SK-N-SH treated with all-trans-retinoic acid at 6 μM for 48 hours (cell line): ENCODE results near the gene RBM46.

ENCODE experiments used
- ATAC-seq: fragments of 200-7000 bp; cut with Tn5 transposase; 3 replicates; pipeline ENCODE4 v1.9.1; 2020; ENCODE audit warnings: mild to moderate bottlenecking, moderate library complexity
- ARNTL ChIP-seq: fragments of 450-650 bp; formaldehyde crosslinking; IDR thresholded peaks from 2 replicates; pipeline ENCODE4 v1.5.0; 2020; ENCODE audit warnings: low read depth, mild to moderate bottlenecking, moderate library complexity, borderline replicate concordance
- BACH2 ChIP-seq: fragments of 250-450 bp; sonication (Bioruptor Pico); IDR thresholded peaks from 2 replicates; pipeline ENCODE4 v1.9.0; 2021; ENCODE audit warnings: mild to moderate bottlenecking, borderline replicate concordance
- CREB5 ChIP-seq: fragments of 250-450 bp; sonication (Bioruptor Pico); IDR thresholded peaks from 2 replicates; pipeline ENCODE4 v1.5.1; 2020; ENCODE audit warnings: low read depth, mild to moderate bottlenecking, moderate library complexity
- CSRNP3 ChIP-seq: fragments of 250-450 bp; sonication (Bioruptor Pico); IDR thresholded peaks from 2 replicates; pipeline ENCODE4 v1.5.1; 2021; ENCODE audit warnings: mild to moderate bottlenecking, moderate library complexity
- ESRRG ChIP-seq: fragments of 250-450 bp; sonication (Bioruptor Pico); IDR thresholded peaks from 2 replicates; pipeline ENCODE4 v1.6.1; 2021; ENCODE audit warnings: mild to moderate bottlenecking
- GLIS3 ChIP-seq: fragments of 250-450 bp; sonication (Bioruptor Pico); IDR thresholded peaks from 2 replicates; pipeline ENCODE4 v1.5.0; 2020; ENCODE audit warnings: mild to moderate bottlenecking, moderate library complexity
- ISL1 ChIP-seq: fragments of 250-450 bp; sonication (Bioruptor Pico); IDR thresholded peaks from 2 replicates; pipeline ENCODE4 v2.1.2; 2022; ENCODE audit warnings: mild to moderate bottlenecking, moderate library complexity
- OSR1 ChIP-seq: fragments of 250-450 bp; sonication (Bioruptor Pico); IDR thresholded peaks from 2 replicates; pipeline ENCODE4 v1.8.0; 2022; ENCODE audit warnings: moderate library complexity, mild to moderate bottlenecking, inconsistent platforms
- PATZ1 ChIP-seq: fragments of 250-450 bp; sonication (Bioruptor Pico); IDR thresholded peaks from 2 replicates; pipeline ENCODE4 v1.8.0; 2020; ENCODE audit warnings: mild to moderate bottlenecking, moderate library complexity, borderline replicate concordance
- POU6F1 ChIP-seq: fragments of 250-450 bp; sonication (Bioruptor Pico); IDR thresholded peaks from 2 replicates; pipeline ENCODE4 v1.8.0; 2021; ENCODE audit warnings: low read depth, mild to moderate bottlenecking, moderate library complexity, borderline replicate concordance
- PPARA ChIP-seq: fragments of 250-450 bp; sonication (Bioruptor Pico); IDR thresholded peaks from 2 replicates; pipeline ENCODE4 v1.5.0; 2020; ENCODE audit warnings: mild to moderate bottlenecking, borderline replicate concordance
- RARB ChIP-seq: fragments of 250-450 bp; sonication (Bioruptor Pico); IDR thresholded peaks from 2 replicates; pipeline ENCODE4 v1.8.0; 2021; ENCODE audit warnings: mild to moderate bottlenecking, moderate library complexity
- SNAI2 ChIP-seq: fragments of 250-450 bp; sonication (Bioruptor Pico); IDR thresholded peaks from 2 replicates; pipeline ENCODE4 v1.5.0; 2020; ENCODE audit warnings: mild to moderate bottlenecking, moderate library complexity
- TCF4 ChIP-seq: fragments of 250-450 bp; sonication (Bioruptor Pico); IDR thresholded peaks from 2 replicates; pipeline ENCODE4 v1.8.0; 2021; ENCODE audit warnings: mild to moderate bottlenecking, moderate library complexity, borderline replicate concordance
- TOX ChIP-seq: fragments of 250-450 bp; sonication (Bioruptor Pico); IDR thresholded peaks from 2 replicates; pipeline ENCODE4 v1.8.0; 2021; ENCODE audit warnings: mild to moderate bottlenecking, moderate library complexity, borderline replicate concordance
- TSHZ2 ChIP-seq: fragments of 250-450 bp; sonication (Bioruptor Pico); IDR thresholded peaks from 2 replicates; pipeline ENCODE4 v1.5.0; 2020; ENCODE audit warnings: mild to moderate bottlenecking, moderate library complexity
- ZC3H10 ChIP-seq: fragments of 250-450 bp; sonication (Bioruptor Pico); IDR thresholded peaks from 2 replicates; pipeline ENCODE4 v1.5.1; 2021; ENCODE audit warnings: mild to moderate bottlenecking, moderate library complexity
- ZFP3 ChIP-seq: fragments of 250-450 bp; sonication (Bioruptor Pico); IDR thresholded peaks from 2 replicates; pipeline ENCODE4 v1.5.0; 2020; ENCODE audit warnings: mild to moderate bottlenecking, moderate library complexity
- ZFP30 ChIP-seq: fragments of 450-650 bp; formaldehyde crosslinking; IDR thresholded peaks from 2 replicates; pipeline ENCODE4 v1.5.0; 2022; ENCODE audit warnings: mild to moderate bottlenecking, moderate library complexity
- ZNF565 ChIP-seq: fragments of 450-650 bp; formaldehyde crosslinking; conservative IDR thresholded peaks from 2 replicates; pipeline ENCODE4 v1.5.0; 2020; ENCODE audit warnings: low read depth, mild to moderate bottlenecking, moderate library complexity
- ZNF8 ChIP-seq: fragments of 450-650 bp; formaldehyde crosslinking; IDR thresholded peaks from 2 replicates; pipeline ENCODE4 v1.5.0; 2020; ENCODE audit warnings: mild to moderate bottlenecking, moderate library complexity

Gene RBM46

GRCh38 chr4:154760895-154761294 is 20.2 kb upstream of the RBM46 start:
- no peak for ATAC-seq
- TF ChIP-seq ESRRG (no peak), BACH2 (CRISPR knock-in tag) (no peak), ZFP30 (CRISPR knock-in tag) (no peak), TOX (CRISPR knock-in tag) (no peak), OSR1 (CRISPR knock-in tag) (no peak), POU6F1 (CRISPR knock-in tag) (no peak)
- TF ChIP-seq, all 23 proteins: peak for 0

GRCh38 chr4:154778264-154778663 is 2.8 kb upstream of the RBM46 start:
- ATAC-seq: no peak
- TF ChIP-seq ARNTL: no peak
- no peak for TF ChIP-seq PPARA (CRISPR knock-in tag)
- no peak for TF ChIP-seq ZFP30 (CRISPR knock-in tag)
- TF ChIP-seq POU6F1 (CRISPR knock-in tag): no peak
- no peak for TF ChIP-seq PATZ1 (CRISPR knock-in tag)
- no peak for TF ChIP-seq BACH2 (CRISPR knock-in tag)
- no peak for TF ChIP-seq CREB5
- TF ChIP-seq TSHZ2: no peak
- TF ChIP-seq ZC3H10 (CRISPR knock-in tag): no peak
- no peak for TF ChIP-seq ESRRG
- TF ChIP-seq ISL1 (CRISPR knock-in tag): no peak
- TF ChIP-seq ZFP3 (CRISPR knock-in tag): no peak

- TF ChIP-seq TCF4 (CRISPR knock-in tag): no peak
- TF ChIP-seq ESRRG: no peak
- TF ChIP-seq ZNF565 (CRISPR knock-in tag): no peak
- no peak for TF ChIP-seq PPARA (CRISPR knock-in tag)
- TF ChIP-seq CREB5: no peak
- no peak for TF ChIP-seq GLIS3 (CRISPR knock-in tag)
- TF ChIP-seq CSRNP3: no peak
- TF ChIP-seq ZFP3 (CRISPR knock-in tag): no peak
- TF ChIP-seq ZNF8 (CRISPR knock-in tag): no peak
- no peak for TF ChIP-seq SNAI2 (CRISPR knock-in tag)
- no peak for TF ChIP-seq POU6F1 (CRISPR knock-in tag)
- TF ChIP-seq ISL1 (CRISPR knock-in tag): no peak
- TF ChIP-seq RARB: no peak
- no peak for TF ChIP-seq TOX (CRISPR knock-in tag)
These were observed 1.6 kb upstream of the RBM46 start for GRCh38 chr4:154779362-154779947.

More at GRCh38 chr4:154779362-154779947, 1.6 kb upstream of the RBM46 start:
- ATAC-seq: peak; percentile 74; the same call in 2 of the 3 replicates
